ENCODE measurements around the gene GALNTL6. TPM values are rescaled to one million over a fixed set of nuclear protein-coding genes. Genes with fewer than 3 reads are reported as not detected.

Gene GALNTL6
- total and polyA plus RNA-seq, 2 donors (not counting 3 experiments of a cell fraction or from before 2014, with no cell fraction given), result not detected

DNA sequence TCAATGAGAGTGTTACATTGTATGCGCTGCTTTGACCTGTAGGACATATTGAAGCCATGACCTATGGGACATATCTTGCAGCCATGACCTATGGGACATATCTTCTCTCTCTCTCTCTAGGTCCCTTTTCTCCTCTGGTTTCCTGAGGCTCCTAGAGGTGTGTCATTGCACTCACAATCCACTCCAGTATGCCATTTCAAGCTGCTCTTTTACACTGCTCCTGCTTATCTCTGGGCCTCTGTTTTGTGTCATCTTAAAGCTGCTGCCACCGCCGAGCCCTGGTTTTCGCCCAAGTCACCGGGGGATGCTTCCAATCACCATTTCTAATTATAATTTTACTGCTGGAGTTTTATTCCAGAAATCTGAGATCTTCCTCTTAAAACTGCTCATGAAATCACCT is 336.1 kb downstream of the GALNTL6 start:
- dilution Hi-C loops (cut with MboI; ENCODE audit: extremely low pct_ligation_motif_present, low sequenced_read_pairs), result no loop called here
- no peaks in the 10 kb centered on the region for H3K27me3 ChIP-seq (ENCODE audit: control insufficient read depth in 2 of 2, insufficient read depth in 2 of 2, low read length in 2 of 2)
- no peaks in the 10 kb centered on the region for H4K20me1 ChIP-seq (replicated peaks; ENCODE audit: control insufficient read depth, extremely low read depth, insufficient read depth, low read length)
- DNase-seq (ENCODE audit: low read depth, low spot score), result no peak
- no peaks in the 10 kb centered on the region for H3K79me2 ChIP-seq (ENCODE audit: control insufficient read depth, insufficient read depth, low read length)
- H3K4me2 ChIP-seq (ENCODE audit: insufficient read depth, low read length), result no peak overlapping the region
- BruUV-seq (replicated peaks), result no TSS peak
- intact Hi-C loops (cut with micrococcal nuclease), result no loop called here
- no peaks in the 10 kb centered on the region for H3K9me3 ChIP-seq (replicated peaks; ENCODE audit: control insufficient read depth, insufficient read depth, low read length)
- no peaks in the 10 kb centered on the region for H3K4me1 ChIP-seq (ENCODE audit: control insufficient read depth, extremely low read depth, insufficient read depth, low read length)
- H3K9me1 ChIP-seq (replicated peaks; ENCODE audit: control insufficient read depth, extremely low read depth, insufficient read depth, low read length), result no peaks in the 10 kb centered on the region
- no peak for FAIRE-seq
- no peaks in the 10 kb centered on the region for H3K36me3 ChIP-seq (ENCODE audit: control insufficient read depth in 2 of 2, extremely low read depth in 1 of 2, insufficient read depth in 2 of 2, low read length in 2 of 2)
- ChIA-PET POLR2A (no interaction called here), CTCF (no interaction called here)
- H2AFZ ChIP-seq (ENCODE audit: low read depth, low read length), result no peak overlapping the region
- H3K9ac ChIP-seq (replicated peaks; ENCODE audit: extremely low read depth, insufficient read depth, low read length), result no peak overlapping the region
- H3K27ac ChIP-seq (ENCODE audit: insufficient read depth, low read depth, low read length), result no peak overlapping the region
- TF ChIP-seq POLR2A (IDR thresholded peaks at IDR 0.05; ENCODE audit: low read depth, low read length) (no peak), POLR2AphosphoS5 (IDR thresholded peaks at IDR 0.05; ENCODE audit: insufficient read depth, low read depth, low read length) (no peak), FOS (IDR thresholded peaks at IDR 0.05; ENCODE audit: borderline replicate concordance, insufficient read depth, low read length) (no peak), MYC (IDR thresholded peaks at IDR 0.05; ENCODE audit: low read depth, low read length) (no peak), JUN (IDR thresholded peaks at IDR 0.05; ENCODE audit: borderline replicate concordance, insufficient read depth, insufficient read length, low read depth) (no peak)
- TF ChIP-seq, protein P1, sequence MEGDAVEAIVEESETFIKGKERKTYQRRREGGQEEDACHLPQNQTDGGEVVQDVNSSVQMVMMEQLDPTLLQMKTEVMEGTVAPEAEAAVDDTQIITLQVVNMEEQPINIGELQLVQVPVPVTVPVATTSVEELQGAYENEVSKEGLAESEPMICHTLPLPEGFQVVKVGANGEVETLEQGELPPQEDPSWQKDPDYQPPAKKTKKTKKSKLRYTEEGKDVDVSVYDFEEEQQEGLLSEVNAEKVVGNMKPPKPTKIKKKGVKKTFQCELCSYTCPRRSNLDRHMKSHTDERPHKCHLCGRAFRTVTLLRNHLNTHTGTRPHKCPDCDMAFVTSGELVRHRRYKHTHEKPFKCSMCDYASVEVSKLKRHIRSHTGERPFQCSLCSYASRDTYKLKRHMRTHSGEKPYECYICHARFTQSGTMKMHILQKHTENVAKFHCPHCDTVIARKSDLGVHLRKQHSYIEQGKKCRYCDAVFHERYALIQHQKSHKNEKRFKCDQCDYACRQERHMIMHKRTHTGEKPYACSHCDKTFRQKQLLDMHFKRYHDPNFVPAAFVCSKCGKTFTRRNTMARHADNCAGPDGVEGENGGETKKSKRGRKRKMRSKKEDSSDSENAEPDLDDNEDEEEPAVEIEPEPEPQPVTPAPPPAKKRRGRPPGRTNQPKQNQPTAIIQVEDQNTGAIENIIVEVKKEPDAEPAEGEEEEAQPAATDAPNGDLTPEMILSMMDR (IDR thresholded peaks at IDR 0.05; ENCODE audit: extremely low read depth in 1 of 2, insufficient read depth in 1 of 2, low read depth in 1 of 2, low read length in 2 of 2), result no peak
- H3K4me3 ChIP-seq (replicated peaks in 1 of 3; ENCODE audit: insufficient read depth in 1 of 3, low read depth in 1 of 3, low read length in 3 of 3), result no peak overlapping the region

DNA sequence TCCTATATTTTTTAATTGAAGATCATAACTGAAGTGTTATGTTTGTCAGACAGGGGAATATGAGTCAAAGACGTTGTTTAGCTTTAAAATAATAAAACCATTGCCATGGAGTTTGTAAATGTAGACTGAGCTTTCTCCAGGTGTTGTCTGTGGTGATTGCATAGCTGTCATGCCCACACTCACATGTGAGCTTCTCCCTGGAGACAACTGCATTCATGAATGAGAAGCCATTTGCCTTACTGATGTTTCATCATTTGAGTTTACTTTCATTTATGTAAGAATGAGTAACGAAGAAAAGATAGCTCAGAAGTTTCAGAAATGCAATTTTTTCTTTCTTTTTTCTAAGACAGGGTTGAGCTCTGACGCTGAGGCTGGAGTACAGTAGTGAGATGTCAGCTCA is 339.1 kb downstream of the GALNTL6 start:
- intact Hi-C loops (cut with micrococcal nuclease) (no loop called here), dilution Hi-C loops (cut with MboI; ENCODE audit: extremely low pct_ligation_motif_present, low sequenced_read_pairs) (no loop called here)
- H2AFZ ChIP-seq (ENCODE audit: low read depth, low read length), result no peak overlapping the region
- no TSS peak for BruUV-seq (replicated peaks)
- H3K27me3 ChIP-seq (ENCODE audit: control insufficient read depth in 2 of 2, insufficient read depth in 2 of 2, low read length in 2 of 2), result no peaks in the 10 kb centered on the region
- no peaks in the 10 kb centered on the region for H3K79me2 ChIP-seq (ENCODE audit: control insufficient read depth, insufficient read depth, low read length)
- CTCF ChIA-PET, result no interaction called here
- H3K36me3 ChIP-seq (ENCODE audit: control insufficient read depth in 2 of 2, extremely low read depth in 1 of 2, insufficient read depth in 2 of 2, low read length in 2 of 2), result no peaks in the 10 kb centered on the region
- DNase-seq (ENCODE audit: low read depth, low spot score) (no peak), FAIRE-seq (no peak)
- TF ChIP-seq, protein P1 (IDR thresholded peaks at IDR 0.05; ENCODE audit: extremely low read depth in 1 of 2, insufficient read depth in 1 of 2, low read depth in 1 of 2, low read length in 2 of 2), result no peak
- TF ChIP-seq, protein P2, sequence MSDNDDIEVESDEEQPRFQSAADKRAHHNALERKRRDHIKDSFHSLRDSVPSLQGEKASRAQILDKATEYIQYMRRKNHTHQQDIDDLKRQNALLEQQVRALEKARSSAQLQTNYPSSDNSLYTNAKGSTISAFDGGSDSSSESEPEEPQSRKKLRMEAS (IDR thresholded peaks at IDR 0.05; ENCODE audit: insufficient read depth, insufficient read length), result no peak
- TF ChIP-seq JUN (IDR thresholded peaks at IDR 0.05; ENCODE audit: borderline replicate concordance, insufficient read depth, insufficient read length, low read depth), result no peak
- TF ChIP-seq FOS (IDR thresholded peaks at IDR 0.05; ENCODE audit: borderline replicate concordance, insufficient read depth, low read length), result no peak
- TF ChIP-seq GATA2 (IDR thresholded peaks at IDR 0.05; ENCODE audit: insufficient read depth, insufficient read length, low read depth, low read length), result no peak
- no peak for TF ChIP-seq MYC (IDR thresholded peaks at IDR 0.05; ENCODE audit: low read depth, low read length)
- no peak for TF ChIP-seq POLR2AphosphoS5 (IDR thresholded peaks at IDR 0.05; ENCODE audit: insufficient read depth, low read depth, low read length)
- TF ChIP-seq EZH2 (IDR thresholded peaks at IDR 0.05; ENCODE audit: borderline replicate concordance, low read depth, low read length, severe bottlenecking), result no peak
- TF ChIP-seq POLR2A (IDR thresholded peaks at IDR 0.05; ENCODE audit: low read depth, low read length), result no peak
- H3K4me3 ChIP-seq (replicated peaks in 1 of 3; ENCODE audit: insufficient read depth in 1 of 3, low read depth in 1 of 3, low read length in 3 of 3), result no peak overlapping the region
- H3K9ac ChIP-seq (replicated peaks; ENCODE audit: extremely low read depth, insufficient read depth, low read length), result no peak overlapping the region
- H4K20me1 ChIP-seq (replicated peaks; ENCODE audit: control insufficient read depth, extremely low read depth, insufficient read depth, low read length), result no peaks in the 10 kb centered on the region
- no peaks in the 10 kb centered on the region for H3K9me3 ChIP-seq (replicated peaks; ENCODE audit: control insufficient read depth, insufficient read depth, low read length)
- no peak overlapping the region for H3K4me2 ChIP-seq (ENCODE audit: insufficient read depth, low read length)
- no peaks in the 10 kb centered on the region for H3K9me1 ChIP-seq (replicated peaks; ENCODE audit: control insufficient read depth, extremely low read depth, insufficient read depth, low read length)
- POLR2A ChIA-PET, result no interaction called here
- no peak overlapping the region for H3K27ac ChIP-seq (ENCODE audit: insufficient read depth, low read depth, low read length)
- H3K4me1 ChIP-seq (ENCODE audit: control insufficient read depth, extremely low read depth, insufficient read depth, low read length), result no peaks in the 10 kb centered on the region

Measured in endothelial cell of umbilical vein (primary cell).